Measurements from ENCODE around the gene UBE2Q2. TPM values are rescaled to one million over a fixed set of nuclear protein-coding genes. Genes with fewer than 3 reads are reported as not detected.
A peak's percentile ranks its signal among the peaks of the same experiment; 100 is the strongest.

Gene UBE2Q2
- total RNA-seq, 1 donor: 70.4 TPM

GRCh38 chr15:75887178-75887577, 43.9 kb downstream of the UBE2Q2 start:
- no peak overlapping the region for H3K4me3 ChIP-seq (ENCODE audit: low read depth, low read length)
- TF ChIP-seq CTCF (IDR thresholded peaks at IDR 0.05; ENCODE audit: insufficient read depth, low read depth, low read length): no peak
- DNase-seq (ENCODE audit: low read depth): no peak

- no peak for TF ChIP-seq CTCF (IDR thresholded peaks at IDR 0.05; ENCODE audit: insufficient read depth, low read depth, low read length)
- H3K4me3 ChIP-seq (ENCODE audit: low read depth, low read length): no peak overlapping the region
- DNase-seq (ENCODE audit: low read depth): peak; percentile 97
Measured at GRCh38 chr15:75891895-75892294, 48.6 kb downstream of the UBE2Q2 start.

- no peak for TF ChIP-seq CTCF (IDR thresholded peaks at IDR 0.05; ENCODE audit: insufficient read depth, low read depth, low read length)
- H3K4me3 ChIP-seq (ENCODE audit: low read depth, low read length): no peak overlapping the region
- DNase-seq (ENCODE audit: low read depth): no peak
Measured at GRCh38 chr15:75895731-75896130, 52.5 kb downstream of the UBE2Q2 start.

- TF ChIP-seq CTCF (IDR thresholded peaks at IDR 0.05; ENCODE audit: insufficient read depth, low read depth, low read length): no peak
- H3K4me3 ChIP-seq (ENCODE audit: low read depth, low read length): no peak overlapping the region
- DNase-seq (ENCODE audit: low read depth): no peak
Measured at GRCh38 chr15:75900577-75900976, 57.3 kb downstream of the UBE2Q2 start.

GRCh38 chr15:75902129-75902557, 58.9 kb downstream of the UBE2Q2 start:
- no peak for TF ChIP-seq CTCF (IDR thresholded peaks at IDR 0.05; ENCODE audit: insufficient read depth, low read depth, low read length)
- H3K4me3 ChIP-seq (ENCODE audit: low read depth, low read length): no peak overlapping the region
- DNase-seq (ENCODE audit: low read depth): peak; percentile 86

- H3K4me3 ChIP-seq (ENCODE audit: low read depth, low read length): peak within 1 kb of the TSS; percentile 93
- peak; percentile 90 for DNase-seq (ENCODE audit: low read depth)
- no peak for TF ChIP-seq CTCF (IDR thresholded peaks at IDR 0.05; ENCODE audit: insufficient read depth, low read depth, low read length)
Measured at GRCh38 chr15:75903331-75904239, 60.3 kb downstream of the UBE2Q2 start, which contains the start of gene FBXO22. Gene FBXO22 (plus strand): TSS chr15:75903878. CDS start chr15:75903964, 86 bp downstream.
